Loucy (cell line): ENCODE results near the gene SCN4A.

ENCODE experiments used
- CTCF ChIP-seq: fragments of 200-600 bp; sonication (generic); conservative IDR thresholded peaks from 2 replicates; pipeline ENCODE4 v1.5.1; 2014; ENCODE audit warnings: mild to moderate bottlenecking, antibody characterized with exemption, low read length
- EZH2phosphoT487 ChIP-seq: fragments of 200-600 bp; IDR thresholded peaks from 2 replicates; pipeline ENCODE4 v1.6.1; 2018; ENCODE audit warnings: antibody characterized with exemption, mild to moderate bottlenecking, moderate library complexity, borderline replicate concordance

- no peak; the same call in 1 of the 2 replicates for TF ChIP-seq CTCF
- no peak for TF ChIP-seq EZH2phosphoT487
These were observed 20.8 kb upstream of the SCN4A start for GRCh38 chr17:63993368-63993985.
